Endothelial cell of umbilical vein (primary cell): ENCODE measurements around the gene ATXN10. TPM values are rescaled to one million over a fixed set of nuclear protein-coding genes. Genes with fewer than 3 reads are reported as not detected.

Experiments
- BruUV-seq: library from RNA; stranded (reverse); fragments of 400-500 nt; replicated peaks from 2 replicates; lab custom pipeline; 2021; lab: Mats Ljungman, UMichigan
- CTCF ChIA-PET: fragments of 300-600, 350-600 bp; sonication (Branson Sonifier 250); formaldehyde crosslinking; loops from one replicate; lab custom pipeline; 2021; ENCODE audit warnings: antibody characterized with exemption, inconsistent platforms; lab: Charles Lee
- POLR2A ChIA-PET: fragments of 300-600, 350-600 bp; sonication (Branson Sonifier 250); formaldehyde crosslinking; loops from one replicate; lab custom pipeline; 2021; ENCODE audit warnings: antibody characterized with exemption, inconsistent platforms; lab: Charles Lee
- DNase-seq: peaks from one replicate; pipeline ENCODE4 v3.0.0-alpha.2; 2011; ENCODE audit warnings: low read depth, low spot score
- FAIRE-seq: peaks from 2 replicates; lab custom pipeline; 2011; peaks lifted over from hg19 to GRCh38; lab: Jason Lieb, UNC
- H2AFZ ChIP-seq: 2 replicates; pipeline ENCODE4 v1.6.0; 2012; ENCODE audit warnings: low read depth, low read length, control low read depth, inconsistent platforms
- H3K27ac ChIP-seq: 2 replicates; pipeline ENCODE4 v1.5.1; 2011; ENCODE audit warnings: low read depth, mild to moderate bottlenecking, control low read depth, low read length, moderate library complexity; ENCODE audit not compliant: insufficient read depth
- H3K27me3 ChIP-seq, 2 experiments: 2 replicates each; pipeline versions ENCODE4 v1.6.0 to v1.6.1; 2011; ENCODE audit warnings: low read length in 2 of 2, mixed read lengths in 1 of 2; ENCODE audit not compliant: control insufficient read depth in 2 of 2, insufficient read depth in 2 of 2
- H3K36me3 ChIP-seq, 2 experiments: 2 replicates in 1 of 2; 3 replicates in 1 of 2; pipeline ENCODE4 v1.5.1; 2011; ENCODE audit warnings: low read length in 2 of 2, mild to moderate bottlenecking in 1 of 2, moderate library complexity in 1 of 2; ENCODE audit not compliant: control insufficient read depth in 2 of 2, insufficient read depth in 2 of 2; ENCODE audit errors: extremely low read depth in 1 of 2
- H3K4me1 ChIP-seq: 3 replicates; pipeline ENCODE4 v1.5.1; 2011; ENCODE audit warnings: mild to moderate bottlenecking, low read length; ENCODE audit not compliant: control insufficient read depth, insufficient read depth; ENCODE audit errors: extremely low read depth
- H3K4me2 ChIP-seq: 2 replicates; pipeline ENCODE4 v1.6.1; 2011; ENCODE audit warnings: low read length, control low read depth, mixed read lengths; ENCODE audit not compliant: insufficient read depth
- H3K4me3 ChIP-seq, 3 experiments: fragments of 200-600 bp in 1 of 3; sonication (generic), shearing (Covaris generic) in 1 of 3; replicated peaks in 1 of 3; 2 replicates each; pipeline ENCODE4 v1.5.1; 2011 to 2016; ENCODE audit warnings: control low read depth in 3 of 3, low read length in 3 of 3, mild to moderate bottlenecking in 2 of 3, inconsistent platforms in 1 of 3, low read depth in 1 of 3, moderate library complexity in 1 of 3; ENCODE audit not compliant: insufficient read depth in 1 of 3
- H3K79me2 ChIP-seq: 2 replicates; pipeline ENCODE4 v1.6.0; 2012; ENCODE audit warnings: low read length, inconsistent platforms; ENCODE audit not compliant: control insufficient read depth, insufficient read depth
- H3K9ac ChIP-seq: replicated peaks from 2 replicates; pipeline ENCODE3; 2011; ENCODE audit warnings: low read length, control low read depth; ENCODE audit not compliant: insufficient read depth; ENCODE audit errors: extremely low read depth
- H3K9me1 ChIP-seq: replicated peaks from 3 replicates; pipeline ENCODE4 v1.6.0; 2011; ENCODE audit warnings: mild to moderate bottlenecking, low read length; ENCODE audit not compliant: control insufficient read depth, insufficient read depth; ENCODE audit errors: extremely low read depth
- H3K9me3 ChIP-seq: replicated peaks from 2 replicates; pipeline ENCODE4 v1.5.1; 2012; ENCODE audit warnings: low read length, inconsistent platforms; ENCODE audit not compliant: control insufficient read depth, insufficient read depth
- H4K20me1 ChIP-seq: replicated peaks from 2 replicates; pipeline ENCODE3; 2011; ENCODE audit warnings: mild to moderate bottlenecking, low read length; ENCODE audit not compliant: control insufficient read depth, insufficient read depth; ENCODE audit errors: extremely low read depth
- EZH2 ChIP-seq: IDR thresholded peaks from 2 replicates; pipeline ENCODE4 v1.6.1; 2012; ENCODE audit warnings: borderline replicate concordance, low read depth, mild to moderate bottlenecking, moderate library complexity, low read length, inconsistent platforms; ENCODE audit not compliant: severe bottlenecking
- FOS ChIP-seq: IDR thresholded peaks from 2 replicates; pipeline ENCODE4 v1.6.1; 2011; ENCODE audit warnings: mild to moderate bottlenecking, low read length, moderate library complexity, borderline replicate concordance; ENCODE audit not compliant: insufficient read depth
- GATA2 ChIP-seq: IDR thresholded peaks from 2 replicates; pipeline ENCODE4 v1.7.0; 2011; ENCODE audit warnings: low read depth, mild to moderate bottlenecking, moderate library complexity, mixed read lengths, low read length; ENCODE audit not compliant: insufficient read length, insufficient read depth
- JUN ChIP-seq: IDR thresholded peaks from 2 replicates; pipeline ENCODE4 v1.6.1; 2011; ENCODE audit warnings: borderline replicate concordance, low read depth; ENCODE audit not compliant: insufficient read length, insufficient read depth
- MYC ChIP-seq: IDR thresholded peaks from one replicate; pipeline ENCODE4 v1.6.1; 2011; ENCODE audit warnings: mild to moderate bottlenecking, low read depth, low read length
- POLR2A ChIP-seq: IDR thresholded peaks from 2 replicates; pipeline ENCODE4 v1.6.1; 2012; ENCODE audit warnings: low read depth, mild to moderate bottlenecking, control low read depth, low read length
- POLR2AphosphoS5 ChIP-seq: IDR thresholded peaks from 2 replicates; pipeline ENCODE4 v1.6.1; 2012; ENCODE audit warnings: low read depth, mild to moderate bottlenecking, control low read depth, low read length, moderate library complexity; ENCODE audit not compliant: insufficient read depth
- dilution Hi-C: fragments of 300-500 bp; cut with MboI; formaldehyde crosslinking; loops from one replicate; pipeline ENCODE4 v1.15.0; 2019; ENCODE audit warnings: low sequenced_read_pairs; ENCODE audit not compliant: extremely low pct_ligation_motif_present
- intact Hi-C: fragments of 100-400 bp; cut with micrococcal nuclease; formaldehyde crosslinking; loops from one replicate; pipeline ENCODE4 v1.10.0; 2022
- polyA plus RNA-seq, 4 experiments: library from polyadenylated mRNA; depleted of rRNA in 3 of 4; stranded (reverse) in 3 of 4; unstranded in 1 of 4; fragments of >200 nt; gene quantifications; 2 replicates each; pipeline versions ENCODE4 v1.2.1 to v1.2.3, GENCODE V29; 2011 to 2012; ENCODE audit warnings: missing spikeins in 1 of 4
- total RNA-seq: library from RNA; stranded (reverse); gene quantifications from 2 replicates; pipeline ENCODE4 v1.2.3, GENCODE V29; 2021
- TF ChIP-seq, protein P1 (sequence below): IDR thresholded peaks from 2 replicates; pipeline ENCODE4 v1.6.1; 2011; ENCODE audit not compliant: insufficient read depth, insufficient read length
- TF ChIP-seq, protein P2 (sequence below), 2 donors: IDR thresholded peaks; 1 replicate in 1 of 2; 2 replicates in 1 of 2; pipeline ENCODE4 v1.5.1; 2011; ENCODE audit warnings: low read length in 2 of 2, mild to moderate bottlenecking in 2 of 2, moderate library complexity in 2 of 2, control low read depth in 1 of 2, inconsistent platforms in 1 of 2, low read depth in 1 of 2; ENCODE audit not compliant: insufficient read depth in 1 of 2; ENCODE audit errors: extremely low read depth in 1 of 2

The ATXN10 gene
- total and polyA plus RNA-seq, 2 donors (not counting 3 experiments of a cell fraction or from before 2014, with no cell fraction given) = 73.2 to 91.9 TPM

DNA sequence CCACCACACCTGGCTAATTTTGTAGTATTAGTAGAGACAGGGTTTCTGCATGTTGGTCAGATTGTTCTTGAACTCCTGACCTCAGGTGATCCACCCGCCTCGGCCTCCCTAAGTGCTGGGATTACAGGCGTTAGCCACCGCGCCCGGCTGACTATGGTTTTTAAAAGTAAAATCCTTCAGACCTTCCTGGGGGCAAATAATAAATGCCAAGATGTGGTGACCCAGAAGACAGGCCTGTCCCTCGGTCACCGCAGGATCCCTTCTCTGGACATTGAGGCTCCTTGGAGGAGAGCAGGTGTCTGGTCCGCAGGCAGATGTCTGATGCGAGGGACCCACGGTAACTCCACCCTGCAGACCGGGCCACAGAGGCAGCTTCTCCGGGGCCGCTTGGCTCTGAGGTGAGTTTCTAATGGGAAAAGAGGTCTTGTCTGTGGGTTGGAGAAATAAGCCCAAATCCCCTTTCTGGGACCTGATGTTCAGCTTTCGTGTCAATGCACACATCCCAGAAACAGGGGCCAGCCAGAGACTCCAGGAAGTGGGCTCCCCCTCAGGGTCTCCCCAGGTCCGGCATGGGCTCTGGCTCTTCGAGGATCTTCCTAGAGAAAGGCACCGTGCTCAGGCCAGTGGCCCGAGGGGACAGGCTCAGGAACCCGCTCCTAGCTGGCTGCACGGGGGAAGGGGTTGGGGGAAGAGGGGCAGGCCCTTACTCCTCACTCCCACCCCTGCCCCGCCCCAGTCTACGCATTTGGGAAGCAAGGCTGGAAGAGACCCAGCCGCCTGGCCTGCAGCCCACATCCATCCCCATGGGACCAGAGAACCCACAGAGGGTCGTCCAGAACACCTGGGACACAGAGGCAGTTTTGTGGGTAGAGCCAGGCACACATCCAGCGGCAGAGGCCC, 204.8 kb downstream of the ATXN10 start:
- POLR2A ChIA-PET = no interaction called here
- Histone ChIP-seq H3K79me2 (no peaks in the 10 kb centered on the region), H3K27me3 (peaks cover 43 to 59% of the 10 kb centered on the region in 2 experiments), H4K20me1 (no peaks in the 10 kb centered on the region), H2AFZ (no peak overlapping the region), H3K9me3 (no peaks in the 10 kb centered on the region), H3K4me1 (no peaks in the 10 kb centered on the region), H3K27ac (no peak overlapping the region), H3K36me3 (no peaks in the 10 kb centered on the region), H3K9me1 (no peaks in the 10 kb centered on the region), H3K4me2 (no peak overlapping the region), H3K9ac (no peak overlapping the region), H3K4me3 (no peak overlapping the region)
- intact Hi-C loops = no loop called here
- FAIRE-seq (no peak), DNase-seq (no peak)
- CTCF ChIA-PET = interaction anchor here (2.4 kb wide), 1 partner anchor 12 kb away, joined by 12 read pairs; no protein-coding TSS in a partner anchor
- TF ChIP-seq JUN (no peak), EZH2 (no peak), MYC (no peak), POLR2A (no peak), POLR2AphosphoS5 (no peak), FOS (no peak), GATA2 (no peak)
- TF ChIP-seq, protein P1, sequence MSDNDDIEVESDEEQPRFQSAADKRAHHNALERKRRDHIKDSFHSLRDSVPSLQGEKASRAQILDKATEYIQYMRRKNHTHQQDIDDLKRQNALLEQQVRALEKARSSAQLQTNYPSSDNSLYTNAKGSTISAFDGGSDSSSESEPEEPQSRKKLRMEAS = no peak
- TF ChIP-seq, protein P2, sequence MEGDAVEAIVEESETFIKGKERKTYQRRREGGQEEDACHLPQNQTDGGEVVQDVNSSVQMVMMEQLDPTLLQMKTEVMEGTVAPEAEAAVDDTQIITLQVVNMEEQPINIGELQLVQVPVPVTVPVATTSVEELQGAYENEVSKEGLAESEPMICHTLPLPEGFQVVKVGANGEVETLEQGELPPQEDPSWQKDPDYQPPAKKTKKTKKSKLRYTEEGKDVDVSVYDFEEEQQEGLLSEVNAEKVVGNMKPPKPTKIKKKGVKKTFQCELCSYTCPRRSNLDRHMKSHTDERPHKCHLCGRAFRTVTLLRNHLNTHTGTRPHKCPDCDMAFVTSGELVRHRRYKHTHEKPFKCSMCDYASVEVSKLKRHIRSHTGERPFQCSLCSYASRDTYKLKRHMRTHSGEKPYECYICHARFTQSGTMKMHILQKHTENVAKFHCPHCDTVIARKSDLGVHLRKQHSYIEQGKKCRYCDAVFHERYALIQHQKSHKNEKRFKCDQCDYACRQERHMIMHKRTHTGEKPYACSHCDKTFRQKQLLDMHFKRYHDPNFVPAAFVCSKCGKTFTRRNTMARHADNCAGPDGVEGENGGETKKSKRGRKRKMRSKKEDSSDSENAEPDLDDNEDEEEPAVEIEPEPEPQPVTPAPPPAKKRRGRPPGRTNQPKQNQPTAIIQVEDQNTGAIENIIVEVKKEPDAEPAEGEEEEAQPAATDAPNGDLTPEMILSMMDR (IDR thresholded peaks at IDR 0.05; ENCODE audit: extremely low read depth in 1 of 2, insufficient read depth in 1 of 2, low read depth in 1 of 2, low read length in 2 of 2) = no peak
- no TSS peak for BruUV-seq
- dilution Hi-C loops = no loop called here
